ENCODE data around the gene TNS3.

DNA sequence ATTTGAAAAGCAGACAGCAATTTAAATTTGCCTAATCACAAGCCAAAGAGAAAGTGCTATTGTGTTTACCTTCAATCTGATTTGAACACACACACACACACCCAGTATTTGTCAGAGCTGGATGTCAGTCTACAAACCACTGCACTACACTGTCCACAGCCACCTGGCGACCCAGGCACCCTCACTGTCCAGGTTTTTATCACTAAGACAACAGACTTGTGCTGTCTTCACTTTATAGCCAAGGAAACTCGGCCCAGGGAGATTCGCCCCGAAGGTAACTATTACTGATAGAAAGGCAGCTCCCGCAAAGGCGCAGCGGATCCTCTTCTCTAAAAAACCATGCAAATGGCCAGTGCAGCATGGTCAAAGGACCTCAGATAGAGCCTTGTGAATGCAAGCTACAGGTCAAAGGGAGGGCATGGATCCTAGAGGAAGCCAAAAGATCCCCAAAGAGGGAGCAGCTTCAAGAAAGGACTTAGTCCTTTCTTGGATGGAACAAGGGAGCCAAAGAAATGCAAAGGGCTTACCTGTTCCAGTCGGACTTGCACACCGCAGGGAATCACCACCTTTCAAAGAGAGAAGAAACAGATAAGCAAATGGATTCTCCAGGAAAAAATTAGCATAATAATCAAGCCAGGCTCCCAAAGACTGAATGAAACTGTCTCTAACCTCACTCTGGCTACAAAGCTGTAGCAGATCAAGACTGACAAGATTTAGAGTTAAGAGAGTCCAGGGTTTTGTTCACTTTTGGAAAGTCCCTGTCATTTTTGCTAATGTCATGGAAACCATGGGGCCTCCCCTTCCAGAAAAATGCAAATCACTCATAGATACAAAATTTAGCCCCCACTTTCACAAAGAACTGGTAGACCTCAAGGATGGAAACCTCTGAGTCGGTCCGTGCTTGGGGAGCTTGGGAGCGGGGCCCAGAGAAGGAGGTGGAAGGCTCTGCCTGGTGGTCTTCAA lies 101.1 kb downstream of the TNS3 start:
- TF ChIP-seq, protein P1, sequence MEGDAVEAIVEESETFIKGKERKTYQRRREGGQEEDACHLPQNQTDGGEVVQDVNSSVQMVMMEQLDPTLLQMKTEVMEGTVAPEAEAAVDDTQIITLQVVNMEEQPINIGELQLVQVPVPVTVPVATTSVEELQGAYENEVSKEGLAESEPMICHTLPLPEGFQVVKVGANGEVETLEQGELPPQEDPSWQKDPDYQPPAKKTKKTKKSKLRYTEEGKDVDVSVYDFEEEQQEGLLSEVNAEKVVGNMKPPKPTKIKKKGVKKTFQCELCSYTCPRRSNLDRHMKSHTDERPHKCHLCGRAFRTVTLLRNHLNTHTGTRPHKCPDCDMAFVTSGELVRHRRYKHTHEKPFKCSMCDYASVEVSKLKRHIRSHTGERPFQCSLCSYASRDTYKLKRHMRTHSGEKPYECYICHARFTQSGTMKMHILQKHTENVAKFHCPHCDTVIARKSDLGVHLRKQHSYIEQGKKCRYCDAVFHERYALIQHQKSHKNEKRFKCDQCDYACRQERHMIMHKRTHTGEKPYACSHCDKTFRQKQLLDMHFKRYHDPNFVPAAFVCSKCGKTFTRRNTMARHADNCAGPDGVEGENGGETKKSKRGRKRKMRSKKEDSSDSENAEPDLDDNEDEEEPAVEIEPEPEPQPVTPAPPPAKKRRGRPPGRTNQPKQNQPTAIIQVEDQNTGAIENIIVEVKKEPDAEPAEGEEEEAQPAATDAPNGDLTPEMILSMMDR (IDR thresholded peaks at IDR 0.05; ENCODE audit: insufficient read depth, low read depth, low read length): no peak
- no peak for TF ChIP-seq EZH2 (IDR thresholded peaks at IDR 0.05; ENCODE audit: insufficient read depth, low read length)
